ENCODE results near the gene FGF12. TPM values are rescaled to one million over a fixed set of nuclear protein-coding genes. Genes with fewer than 3 reads are reported as not detected.
"Not testable (repeated sequence)": the region's sequence is repeated elsewhere in the genome, so short reads cannot be mapped to it uniquely, and the experiment has no call there.

The FGF12 gene
- total and polyA plus RNA-seq, 2 of the 13 experiments (the other 11 are each of a cell fraction or from before 2014, with no cell fraction given) = 0.07 TPM; not detected in 1

GRCh38 chr3:192718156-192718555, 9.2 kb downstream of the FGF12 start:
- no peak for FAIRE-seq
- BruUV-seq (replicated peaks) = no TSS peak

GRCh38 chr3:192715126-192715525, 12.2 kb downstream of the FGF12 start:
- Histone ChIP-seq H3K36me3 (replicated peaks in 1 of 2; ENCODE audit: control insufficient read depth in 1 of 2, insufficient read depth in 2 of 2, low read length in 2 of 2) (no peaks in the 10 kb centered on the region), H3K9ac (ENCODE audit: insufficient read depth, low read depth, low read length) (no peak overlapping the region), H3K4me1 (ENCODE audit: insufficient read depth, low read length) (no peaks in the 10 kb centered on the region), H3K79me2 (ENCODE audit: insufficient read depth, low read length) (no peaks in the 10 kb centered on the region), H2AFZ (ENCODE audit: low read length) (no peak overlapping the region), H3K4me3 (replicated peaks in 1 of 3; ENCODE audit: insufficient read depth in 1 of 3, low read depth in 2 of 3, low read length in 3 of 3) (no peak overlapping the region), H3K27ac (ENCODE audit: extremely low read length, insufficient read depth, low read length) (no peak overlapping the region), H4K20me1 (ENCODE audit: insufficient read depth, low read length) (no peaks in the 10 kb centered on the region), H3K4me2 (ENCODE audit: low read depth, low read length) (no peak overlapping the region), H3K27me3 (ENCODE audit: control insufficient read depth in 1 of 2, insufficient read depth in 2 of 2, low read length in 2 of 2) (no peaks in the 10 kb centered on the region), H3K9me3 (ENCODE audit: low read length) (no peaks in the 10 kb centered on the region)
- in situ Hi-C loops (cut with HindIII; ENCODE audit: extremely low pct_ligation_motif_present, low pct_unique_long_range_greater_than_20kb) (no loop called here), intact Hi-C loops (cut with micrococcal nuclease; ENCODE audit: unreplicated experiment) (no loop called here)
- POLR2A ChIA-PET = no interaction called here
- ATAC-seq (no peak), FAIRE-seq (no peak), DNase-seq (ENCODE audit: low spot score) (no peak)
- CTCF ChIA-PET (ENCODE audit: low intra/inter-chr PET ratio, low total read pairs) = no interaction called here
- no TSS peak for BruUV-seq (replicated peaks)
- TF ChIP-seq ZNF451 (CRISPR knock-in tag; IDR thresholded peaks at IDR 0.05) (no peak), ZNF446 (CRISPR knock-in tag; IDR thresholded peaks at IDR 0.05) (no peak), RAD21 (CRISPR knock-in tag; IDR thresholded peaks at IDR 0.05) (no peak)

More at GRCh38 chr3:192718156-192718555, 9.2 kb downstream of the FGF12 start:
- DNase-seq (ENCODE audit: low spot score) (no peak), ATAC-seq (no peak)
- no peaks in the 10 kb centered on the region for H3K79me2 ChIP-seq (ENCODE audit: insufficient read depth, low read length)
- no peaks in the 10 kb centered on the region for H3K36me3 ChIP-seq (replicated peaks in 1 of 2; ENCODE audit: control insufficient read depth in 1 of 2, insufficient read depth in 2 of 2, low read length in 2 of 2)
- ChIA-PET CTCF (ENCODE audit: low intra/inter-chr PET ratio, low total read pairs) (no interaction called here), POLR2A (no interaction called here)
- H3K9ac ChIP-seq (ENCODE audit: insufficient read depth, low read depth, low read length) = no peak overlapping the region
- in situ Hi-C loops (cut with HindIII; ENCODE audit: extremely low pct_ligation_motif_present, low pct_unique_long_range_greater_than_20kb) = no loop called here
- H3K4me3 ChIP-seq (replicated peaks in 1 of 3; ENCODE audit: insufficient read depth in 1 of 3, low read depth in 2 of 3, low read length in 3 of 3) = no peak overlapping the region
- H3K27ac ChIP-seq (ENCODE audit: extremely low read length, insufficient read depth, low read length) = no peak overlapping the region
- intact Hi-C loops (cut with micrococcal nuclease; ENCODE audit: unreplicated experiment) = no loop called here
- no peaks in the 10 kb centered on the region for H3K9me3 ChIP-seq (ENCODE audit: low read length)
- H4K20me1 ChIP-seq (ENCODE audit: insufficient read depth, low read length) = no peaks in the 10 kb centered on the region
- H3K4me2 ChIP-seq (ENCODE audit: low read depth, low read length) = no peak overlapping the region
- WGBS (ENCODE audit: low lambda C conversion rate) = 0% methylated on average over 3 of the region's 3 CpGs
- H2AFZ ChIP-seq (ENCODE audit: low read length) = no peak overlapping the region
- TF ChIP-seq PAX8 (CRISPR knock-in tag; IDR thresholded peaks at IDR 0.05; ENCODE audit: borderline replicate concordance) = no peak
- no peak for TF ChIP-seq ZNF367 (CRISPR knock-in tag; IDR thresholded peaks at IDR 0.05; ENCODE audit: borderline replicate concordance)
- no peak for TF ChIP-seq HHEX (CRISPR knock-in tag; IDR thresholded peaks at IDR 0.05)
- H3K27me3 ChIP-seq (ENCODE audit: control insufficient read depth in 1 of 2, insufficient read depth in 2 of 2, low read length in 2 of 2) = no peaks in the 10 kb centered on the region
- H3K4me1 ChIP-seq (ENCODE audit: insufficient read depth, low read length) = no peaks in the 10 kb centered on the region

GRCh38 chr3:192711126-192711525, 16.2 kb downstream of the FGF12 start:
- H3K9me3 ChIP-seq (ENCODE audit: low read length); POLR2A ChIA-PET; H2AFZ ChIP-seq (ENCODE audit: low read length); DNase-seq (ENCODE audit: low spot score); H3K9ac ChIP-seq (ENCODE audit: insufficient read depth, low read depth, low read length); FAIRE-seq; H3K27me3 ChIP-seq (ENCODE audit: control insufficient read depth in 1 of 2, insufficient read depth in 2 of 2, low read length in 2 of 2); CTCF ChIA-PET (ENCODE audit: low intra/inter-chr PET ratio, low total read pairs); H3K4me3 ChIP-seq (replicated peaks in 1 of 3; ENCODE audit: insufficient read depth in 1 of 3, low read depth in 2 of 3, low read length in 3 of 3); H3K36me3 ChIP-seq (replicated peaks in 1 of 2; ENCODE audit: control insufficient read depth in 1 of 2, insufficient read depth in 2 of 2, low read length in 2 of 2); H3K4me2 ChIP-seq (ENCODE audit: low read depth, low read length); H3K27ac ChIP-seq (ENCODE audit: extremely low read length, insufficient read depth, low read length); in situ Hi-C loops (cut with HindIII; ENCODE audit: extremely low pct_ligation_motif_present, low pct_unique_long_range_greater_than_20kb); H3K79me2 ChIP-seq (ENCODE audit: insufficient read depth, low read length); H3K4me1 ChIP-seq (ENCODE audit: insufficient read depth, low read length); BruUV-seq (replicated peaks); ATAC-seq; intact Hi-C loops (cut with micrococcal nuclease; ENCODE audit: unreplicated experiment); H4K20me1 ChIP-seq (ENCODE audit: insufficient read depth, low read length): not testable (repeated sequence)
- WGBS (ENCODE audit: low lambda C conversion rate) = 53% methylated on average over 15 of the region's 22 CpGs

Measured in HepG2 (cell line).